LNCaP clone FGC (cell line): Measurements from ENCODE around the gene CDK5RAP2.
"Not testable (repeated sequence)": the region's sequence is repeated elsewhere in the genome, so short reads cannot be mapped to it uniquely, and the experiment has no call there.

Source experiments
- DNase-seq: peaks from one replicate; pipeline ENCODE4 v3.0.0-alpha.2; 2011; ENCODE audit warnings: low read depth
- H3K4me3 ChIP-seq: 2 replicates; pipeline ENCODE4 v1.5.1; 2011; ENCODE audit warnings: mild to moderate bottlenecking, low read depth, low read length, control low read depth
- CTCF ChIP-seq: IDR thresholded peaks from 2 replicates; pipeline ENCODE4 v1.5.1; 2012; ENCODE audit warnings: mild to moderate bottlenecking; ENCODE audit not compliant: control insufficient read depth, insufficient read depth; ENCODE audit errors: extremely low read depth

CDK5RAP2 gene

GRCh38 chr9:120562861-120563443, 17.0 kb downstream of the CDK5RAP2 start:
- no peak for DNase-seq
- no peak for TF ChIP-seq CTCF
- H3K4me3 ChIP-seq, result no peak overlapping the region

- no peak overlapping the region for H3K4me3 ChIP-seq
- no peak for TF ChIP-seq CTCF
- DNase-seq, result no peak
Measured at GRCh38 chr9:120561709-120562108, 18.3 kb downstream of the CDK5RAP2 start.

- no peak for TF ChIP-seq CTCF
- no peak for DNase-seq
Measured at GRCh38 chr9:120559546-120559945, 20.4 kb downstream of the CDK5RAP2 start.

GRCh38 chr9:120558454-120558853, 21.5 kb downstream of the CDK5RAP2 start:
- TF ChIP-seq CTCF, result no peak
- DNase-seq, result no peak
- H3K4me3 ChIP-seq, result no peak overlapping the region

More at GRCh38 chr9:120559546-120559945, 20.4 kb downstream of the CDK5RAP2 start:
- H3K4me3 ChIP-seq, result no peak overlapping the region

- H3K4me3 ChIP-seq, result no peak overlapping the region
- no peak for TF ChIP-seq CTCF
- DNase-seq, result no peak
Measured at GRCh38 chr9:120557205-120557604, 22.8 kb downstream of the CDK5RAP2 start.

GRCh38 chr9:120556775-120557174, 23.2 kb downstream of the CDK5RAP2 start:
- DNase-seq, result no peak
- no peak for TF ChIP-seq CTCF
- H3K4me3 ChIP-seq, result no peak overlapping the region

- DNase-seq, result no peak
- no peak overlapping the region for H3K4me3 ChIP-seq
- no peak for TF ChIP-seq CTCF
Measured at GRCh38 chr9:120555839-120556238, 24.1 kb downstream of the CDK5RAP2 start.

- not testable (repeated sequence) for DNase-seq, H3K4me3 ChIP-seq
Measured at GRCh38 chr9:120552210-120552704, 27.7 kb downstream of the CDK5RAP2 start.
